Fibroblast of skin of right quadriceps (primary cell): ENCODE measurements around the gene CDH12.
A peak's percentile ranks its signal among the peaks of the same experiment; 100 is the strongest.
"Not testable (repeated sequence)": the region's sequence is repeated elsewhere in the genome, so short reads cannot be mapped to it uniquely, and the experiment has no call there.

Experiments used
- DNase-seq: peaks from one replicate; pipeline ENCODE4 v3.0.0-alpha.2; 2013

The CDH12 gene

GRCh38 chr5:22643356-22643755 lies 209.8 kb downstream of the CDH12 start:
- no peak for DNase-seq

- DNase-seq = no peak
Measured at GRCh38 chr5:22631683-22632082, 221.5 kb downstream of the CDH12 start.

- no peak for DNase-seq
Measured at GRCh38 chr5:22627029-22627428, 226.1 kb downstream of the CDH12 start.

DNA sequence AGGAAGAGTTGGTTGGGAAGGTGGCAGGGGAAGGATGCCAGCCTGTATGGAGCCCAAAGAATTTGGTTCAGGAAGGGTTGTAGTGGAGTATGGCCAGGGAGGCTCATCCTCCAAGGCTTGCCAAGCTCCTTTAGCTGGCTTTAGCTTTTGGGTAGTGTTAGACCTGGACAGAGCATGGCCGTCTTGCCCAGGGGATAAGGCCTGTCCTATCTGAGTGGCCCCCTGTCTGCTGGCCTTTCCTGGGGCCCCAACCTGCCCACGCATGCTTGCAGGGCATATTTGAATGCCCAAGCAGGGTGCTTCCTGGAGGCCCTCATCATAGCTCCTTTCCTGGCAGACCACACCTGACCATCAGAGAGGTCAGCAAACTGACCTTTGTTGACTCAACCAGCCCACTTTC lies 227.7 kb downstream of the CDH12 start:
- no peak for DNase-seq

DNA sequence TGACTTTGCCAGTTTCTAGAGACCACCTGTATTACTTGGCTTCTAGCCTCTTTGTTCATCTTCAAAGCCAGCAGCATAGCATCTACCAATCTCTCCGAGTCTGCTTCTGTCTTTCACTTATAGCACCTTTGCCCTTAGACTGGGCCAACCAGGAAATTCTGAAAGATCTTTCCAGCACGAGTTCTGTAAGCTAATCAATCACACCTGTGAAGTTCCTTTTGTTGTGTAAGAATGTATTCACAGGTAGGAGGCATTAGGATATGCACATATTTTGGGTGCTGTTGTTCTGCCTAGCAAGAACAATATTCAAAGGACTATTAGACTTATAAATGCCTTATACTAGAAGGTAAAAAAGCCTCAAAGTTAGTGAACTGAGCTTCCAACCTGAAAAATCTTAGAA lies 232.1 kb downstream of the CDH12 start:
- no peak for DNase-seq

GRCh38 chr5:22615964-22616363 lies 237.2 kb downstream of the CDH12 start:
- DNase-seq = no peak

DNA sequence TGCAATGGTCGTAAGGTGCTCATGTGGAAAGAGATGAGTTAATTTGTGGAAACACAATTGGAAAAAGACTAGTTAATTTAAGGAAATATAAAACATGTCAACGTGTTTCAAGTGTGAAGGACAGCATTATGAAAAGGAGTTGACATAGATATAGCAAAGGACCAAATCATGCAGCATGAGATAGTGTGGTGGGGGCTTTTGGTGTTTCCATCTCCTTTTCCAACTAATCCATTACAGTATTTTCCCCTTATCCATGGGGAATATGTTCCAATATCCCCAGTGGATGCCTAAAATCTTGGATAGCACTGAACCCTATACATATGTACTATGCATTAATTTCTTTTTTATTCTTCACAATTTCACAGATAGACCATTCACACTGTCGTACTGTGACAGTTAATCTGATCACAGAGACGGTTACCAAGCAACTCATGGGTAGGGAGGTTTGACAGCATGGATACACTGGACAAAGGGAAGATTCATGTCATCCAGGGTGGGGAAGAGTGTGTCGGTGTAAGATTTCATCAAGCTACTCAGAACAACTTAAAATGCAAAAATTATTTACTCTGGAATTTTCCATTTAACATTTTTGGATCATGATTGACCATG lies 238.6 kb downstream of the CDH12 start:
- no peak for DNase-seq

- DNase-seq = no peak
Measured at GRCh38 chr5:22612928-22613327, 240.2 kb downstream of the CDH12 start.

DNA sequence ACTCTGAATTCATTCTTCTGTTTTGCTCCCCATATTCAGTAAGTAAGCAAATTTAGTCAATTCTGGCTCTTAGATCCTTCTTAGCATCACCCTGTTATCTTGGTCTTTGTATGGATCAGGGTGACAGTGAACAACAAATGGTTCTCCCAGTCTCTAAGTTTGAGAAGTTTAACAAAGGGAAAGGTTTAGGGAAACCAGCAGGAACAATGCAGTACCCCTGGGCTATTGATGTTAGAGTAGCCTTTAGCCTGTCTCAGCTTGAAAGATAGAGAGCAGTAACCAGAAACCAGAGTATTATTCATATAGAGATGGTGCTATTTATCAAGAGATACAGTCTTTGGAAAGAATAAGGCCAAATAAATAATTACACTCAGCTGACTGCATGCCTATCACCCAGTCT lies 241.8 kb downstream of the CDH12 start:
- DNase-seq = no peak

- not testable (repeated sequence) for DNase-seq
Measured at GRCh38 chr5:22607498-22607897, 245.6 kb downstream of the CDH12 start.

GRCh38 chr5:22605473-22605872 lies 247.7 kb downstream of the CDH12 start:
- DNase-seq = no peak

- DNase-seq = no peak
Measured at GRCh38 chr5:22604711-22605110, 248.4 kb downstream of the CDH12 start.

- DNase-seq = peak; percentile 24
Measured at GRCh38 chr5:22598796-22599195, 254.3 kb downstream of the CDH12 start.

- peak; percentile 94 for DNase-seq
Measured at GRCh38 chr5:22596404-22596970, 256.7 kb downstream of the CDH12 start.

DNA sequence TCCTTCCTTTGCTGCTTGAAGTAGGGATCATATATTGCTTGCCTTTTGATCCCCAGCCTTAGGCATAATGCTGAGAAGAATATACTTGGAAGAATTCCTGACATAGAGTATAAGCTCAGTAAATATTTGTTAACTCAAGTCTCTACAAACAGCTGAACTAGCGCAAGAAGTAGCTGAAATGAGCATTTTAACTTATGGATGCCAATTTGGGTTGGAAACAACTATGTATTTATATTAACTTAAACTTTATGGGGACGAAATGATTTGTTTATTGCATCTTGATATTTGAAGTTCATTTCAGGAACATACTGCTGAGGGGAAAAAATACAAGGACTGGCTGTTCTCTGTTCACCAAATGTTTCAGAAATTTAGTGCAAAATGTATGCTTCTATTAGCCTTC lies 258.7 kb downstream of the CDH12 start:
- no peak for DNase-seq

DNA sequence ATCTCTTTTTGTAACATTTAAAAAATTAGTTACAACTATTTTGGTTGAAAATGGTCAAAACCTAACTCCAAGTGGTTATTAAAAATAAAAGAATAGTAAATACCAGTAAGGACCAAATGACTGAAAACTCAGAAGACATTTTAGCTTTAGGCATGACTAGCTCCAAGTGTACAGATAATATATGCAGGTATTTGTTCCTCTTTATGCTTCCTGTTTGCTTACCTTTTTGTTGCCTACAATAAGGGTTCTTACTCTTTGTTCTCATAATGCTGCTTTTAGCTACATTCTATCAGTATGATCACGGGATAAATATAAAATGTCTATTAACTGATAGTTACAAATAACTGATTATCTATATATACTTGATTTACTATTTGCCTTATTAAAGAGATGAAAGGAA lies 259.6 kb downstream of the CDH12 start:
- no peak for DNase-seq

- DNase-seq = no peak
Measured at GRCh38 chr5:22591461-22591860, 261.7 kb downstream of the CDH12 start.

DNA sequence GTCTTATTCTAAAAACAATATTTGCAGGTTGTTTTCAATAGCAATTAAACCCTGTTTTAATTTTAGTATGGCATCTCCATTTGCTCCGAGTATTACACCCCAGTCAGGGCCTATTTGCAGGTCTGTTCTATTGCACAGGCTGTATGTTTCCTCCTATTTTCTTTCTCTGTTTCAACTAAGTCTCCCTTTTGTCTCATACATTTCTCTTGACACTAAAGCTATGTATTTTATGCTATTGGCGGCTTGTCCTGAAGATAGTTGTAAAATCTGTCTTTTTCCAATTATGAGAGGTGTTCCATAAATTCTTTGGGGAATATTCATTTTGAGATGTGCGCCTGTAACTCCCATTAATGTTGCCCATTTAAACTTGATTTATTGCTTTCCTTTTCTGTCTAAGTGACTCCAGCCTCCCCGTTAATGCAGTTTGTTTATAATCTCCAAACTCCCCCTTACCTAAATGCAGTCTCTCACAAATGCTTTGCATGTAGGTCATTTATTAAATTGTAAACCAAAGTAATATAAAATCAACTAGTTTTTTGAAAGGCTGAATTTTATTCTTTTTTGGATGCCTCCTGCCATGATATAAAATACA lies 262.4 kb downstream of the CDH12 start:
- no peak for DNase-seq

DNA sequence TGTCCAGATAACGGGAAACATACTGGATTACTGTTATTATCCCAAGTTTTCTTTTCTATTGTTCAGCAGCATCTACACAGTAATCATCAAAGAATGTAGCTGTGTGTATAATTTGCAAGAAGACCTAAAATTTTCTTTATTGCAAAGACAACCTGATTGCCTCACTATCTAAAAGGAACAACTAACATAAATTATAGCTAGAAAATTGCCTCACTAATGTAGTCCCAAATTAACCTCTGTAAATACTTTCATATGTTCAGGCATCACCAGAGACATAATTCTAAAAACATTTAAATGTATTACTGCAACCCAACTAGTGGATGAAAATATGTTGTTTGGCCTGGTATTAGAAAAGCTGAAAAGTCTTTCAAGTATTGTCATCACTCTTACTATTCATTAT lies 275.4 kb downstream of the CDH12 start:
- peak; percentile 63 for DNase-seq

DNA sequence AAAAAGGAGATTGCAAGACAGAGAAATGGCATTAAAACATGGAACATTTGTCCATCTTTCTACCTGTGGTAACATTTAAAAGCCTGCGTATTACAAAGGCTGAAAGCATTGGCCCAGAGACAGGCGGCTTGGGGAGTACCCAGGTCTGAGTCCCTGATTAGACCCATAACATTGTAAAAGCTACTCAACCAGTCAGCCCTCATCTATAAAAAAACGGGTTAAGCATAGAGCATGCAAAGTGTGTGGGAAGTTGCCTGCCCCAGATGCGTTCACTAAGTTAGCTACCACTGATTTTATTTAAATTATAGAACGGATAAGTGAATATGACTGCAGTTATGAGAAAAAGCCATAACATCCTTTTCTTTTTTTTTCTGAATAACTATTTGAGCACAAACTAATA lies 276.1 kb downstream of the CDH12 start:
- no peak for DNase-seq

- DNase-seq = no peak
Measured at GRCh38 chr5:22572941-22573340, 280.2 kb downstream of the CDH12 start.

- peak; percentile 32 for DNase-seq
Measured at GRCh38 chr5:22567983-22568382, 285.2 kb downstream of the CDH12 start.

DNA sequence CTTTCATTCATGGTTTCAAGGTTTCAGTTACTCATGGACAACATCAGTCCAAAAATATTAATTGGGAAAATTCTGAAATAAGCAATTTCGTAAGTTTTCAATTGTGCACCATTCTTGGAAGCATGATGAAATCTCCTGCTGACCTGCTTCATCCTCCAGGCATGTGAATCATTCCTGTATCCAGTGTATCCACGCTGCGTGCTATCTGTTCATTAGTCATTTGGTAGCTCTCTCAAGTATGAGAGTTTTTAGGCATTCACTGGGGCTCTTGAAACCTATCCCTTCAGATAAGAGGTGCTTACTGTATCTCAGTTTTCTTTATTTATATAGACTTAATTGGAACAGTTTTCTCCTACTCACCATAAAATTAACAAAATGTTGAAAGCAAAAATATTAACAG lies 293.0 kb downstream of the CDH12 start:
- DNase-seq = peak; percentile 91

DNA sequence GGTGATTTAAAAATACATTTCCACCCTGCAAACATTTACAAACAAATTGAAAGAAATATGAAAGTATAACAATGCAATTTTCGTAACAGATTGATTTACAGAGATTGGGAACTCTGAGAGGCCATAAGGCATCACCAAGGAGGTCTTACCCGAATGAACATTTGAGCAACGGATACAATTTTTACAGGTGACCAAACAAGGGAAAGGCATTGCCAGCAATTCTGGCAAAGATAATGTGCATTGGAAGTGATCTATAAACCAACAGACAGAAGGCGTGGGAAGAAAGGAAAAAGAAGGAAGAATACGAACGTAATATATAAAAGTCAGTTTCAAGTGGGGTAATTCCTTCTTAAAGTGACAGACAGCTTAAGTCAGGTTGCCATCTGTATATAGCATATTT lies 295.9 kb downstream of the CDH12 start:
- no peak for DNase-seq

DNA sequence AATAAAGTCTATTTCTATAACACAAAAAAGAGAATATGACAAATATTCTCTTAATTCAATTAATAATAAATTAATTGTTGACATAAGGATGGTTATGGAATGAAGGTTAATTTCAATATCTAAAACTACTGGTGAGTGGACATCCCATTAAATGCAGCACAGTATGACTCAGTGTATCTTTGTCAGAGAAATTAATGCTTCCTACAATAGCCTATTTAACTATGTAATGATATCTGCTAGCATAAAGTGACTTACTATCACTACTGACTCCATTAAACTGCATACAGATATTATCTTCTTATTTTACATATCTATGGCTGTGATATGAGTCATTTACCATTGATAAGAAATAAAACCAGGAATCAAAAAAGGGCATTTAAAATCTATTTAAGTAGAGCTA lies 298.7 kb downstream of the CDH12 start:
- no peak for DNase-seq
